GM12878 (cell line): ENCODE results near the gene TTC23L. TPM values are rescaled to one million over a fixed set of nuclear protein-coding genes. Genes with fewer than 3 reads are reported as not detected.

Experiments
- ATAC-seq: fragments of 200-7000 bp; cut with Tn5 transposase; 3 replicates; pipeline ENCODE4 v1.9.1; 2020; ENCODE audit warnings: mild to moderate bottlenecking, moderate library complexity
- BruUV-seq: library from RNA; stranded (reverse); fragments of 400-500 nt; replicated peaks from 2 replicates; lab custom pipeline; 2021; lab: Mats Ljungman, UMichigan
- CTCF ChIA-PET: fragments of 300-600 bp; sonication (Branson Sonifier 250); formaldehyde crosslinking; extraction: SDS; loops from one replicate; lab custom pipeline; 2021; ENCODE audit warnings: inconsistent platforms; lab: Yijun Ruan, JAX
- POLR2A ChIA-PET: fragments of 350-600 bp; formaldehyde crosslinking; extraction: SDS; loops from one replicate; lab custom pipeline; 2021; ENCODE audit warnings: inconsistent platforms; lab: Charles Lee
- RAD21 ChIA-PET: fragments of 300-600 bp; sonication (Branson Sonifier 250); formaldehyde crosslinking; loops from one replicate; lab custom pipeline; 2023; ENCODE audit warnings: antibody characterized with exemption; ENCODE audit not compliant: unreplicated experiment; lab: Charles Lee
- SMC1A ChIA-PET: fragments of 300-600 bp; sonication (Branson Sonifier 250); formaldehyde crosslinking; loops from one replicate; lab custom pipeline; 2023; ENCODE audit not compliant: unreplicated experiment, uncharacterized antibody; lab: Charles Lee
- DNase-seq: peaks from one replicate; pipeline ENCODE4 v3.0.0-alpha.2; 2011; ENCODE audit warnings: low read depth, low spot score
- FAIRE-seq: peaks from 3 replicates; lab custom pipeline; 2011; peaks lifted over from hg19 to GRCh38; lab: Jason Lieb, UNC
- H2AFZ ChIP-seq: 2 replicates; pipeline ENCODE4 v1.6.0; 2011; ENCODE audit warnings: low read depth, low read length, control low read depth; ENCODE audit not compliant: control insufficient read depth
- H3K27ac ChIP-seq: 2 replicates; pipeline ENCODE4 v1.5.1; 2011; ENCODE audit warnings: control low read depth; ENCODE audit not compliant: control insufficient read depth, insufficient read depth
- H3K27me3 ChIP-seq, 2 experiments: replicated peaks in 1 of 2; 2 replicates each; pipeline versions ENCODE4 v1.6.0 to v1.6.1; 2011; ENCODE audit warnings: low read length in 1 of 2; ENCODE audit not compliant: control insufficient read depth in 2 of 2, insufficient read depth in 2 of 2
- H3K36me3 ChIP-seq, 2 experiments: 2 replicates each; pipeline ENCODE4 v1.5.1; 2011; ENCODE audit warnings: low read length in 1 of 2; ENCODE audit not compliant: control insufficient read depth in 2 of 2, insufficient read depth in 2 of 2
- H3K4me1 ChIP-seq: 2 replicates; pipeline ENCODE4 v1.6.1; 2011; ENCODE audit warnings: mild to moderate bottlenecking, low read length, moderate library complexity, mixed read lengths; ENCODE audit not compliant: control insufficient read depth, insufficient read depth
- H3K4me2 ChIP-seq: 2 replicates; pipeline ENCODE4 v1.6.0; 2011; ENCODE audit warnings: control low read depth; ENCODE audit not compliant: control insufficient read depth, insufficient read depth
- H3K4me3 ChIP-seq: fragments of 200-600 bp; sonication (generic); 2 replicates; pipeline ENCODE4 v1.5.1; 2016
- H3K79me2 ChIP-seq: 2 replicates; pipeline ENCODE4 v1.6.0; 2011; ENCODE audit warnings: low read length; ENCODE audit not compliant: control insufficient read depth, insufficient read depth
- H3K9ac ChIP-seq: 2 replicates; pipeline ENCODE4 v1.8.0; 2011; ENCODE audit warnings: low read length, control low read depth, mixed read lengths; ENCODE audit not compliant: control insufficient read depth, insufficient read depth
- H3K9me3 ChIP-seq: replicated peaks from 3 replicates; pipeline ENCODE4 v1.5.1; 2011; ENCODE audit warnings: mild to moderate bottlenecking, low read length; ENCODE audit not compliant: control insufficient read depth, insufficient read depth
- H4K20me1 ChIP-seq: 2 replicates; pipeline ENCODE4 v1.6.0; 2011; ENCODE audit not compliant: control insufficient read depth, insufficient read depth
- CEBPB ChIP-seq, 2 experiments: fragments of 150-350 bp in 1 of 2; IDR thresholded peaks; 2 replicates each; pipeline ENCODE4 v1.6.1; 2012 to 2014; ENCODE audit warnings: low read depth in 2 of 2, low read length in 2 of 2, borderline replicate concordance in 1 of 2, inconsistent platforms in 1 of 2
- EZH2 ChIP-seq: IDR thresholded peaks from 2 replicates; pipeline ENCODE4 v1.6.1; 2012; ENCODE audit warnings: low read depth, mild to moderate bottlenecking, control low read depth, inconsistent platforms, low read length, borderline replicate concordance; ENCODE audit not compliant: control insufficient read depth
- MXI1 ChIP-seq: fragments of 150-350 bp; IDR thresholded peaks from 2 replicates; pipeline ENCODE4 v1.6.1; 2011; ENCODE audit warnings: low read depth, mild to moderate bottlenecking, inconsistent platforms, low read length, improper control_type of control experiment
- NRF1 ChIP-seq: conservative IDR thresholded peaks from 2 replicates; pipeline ENCODE4 v1.6.1; 2011; ENCODE audit warnings: mild to moderate bottlenecking, low read depth, low read length, improper control_type of control experiment
- PRDM15 ChIP-seq: fragments of 450-650 bp; formaldehyde crosslinking; IDR thresholded peaks from 2 replicates; pipeline ENCODE4 v1.4.0; 2020; ENCODE audit warnings: mild to moderate bottlenecking, moderate library complexity
- TCF7 ChIP-seq: IDR thresholded peaks from 2 replicates; pipeline ENCODE4 v1.6.1; 2014; ENCODE audit warnings: antibody characterized with exemption, borderline replicate concordance
- ZNF274 ChIP-seq: IDR thresholded peaks from one replicate; pipeline ENCODE4 v1.8.0; 2011; ENCODE audit not compliant: insufficient read length, insufficient read depth
- ZNF622 ChIP-seq: fragments of 450-650 bp; IDR thresholded peaks from 2 replicates; pipeline ENCODE4 v1.6.1; 2017; ENCODE audit warnings: mild to moderate bottlenecking, inconsistent platforms
- WGBS: methylation state at CpG from one replicate; pipeline ENCODE4 v1.1.6; 2016; ENCODE audit warnings: low lambda C conversion rate; ENCODE audit not compliant: insufficient replicate concordance, insufficient coverage; ENCODE audit errors: missing lambda C conversion rate; 5-methylcytosine and 5-hydroxymethylcytosine counted together
- in situ Hi-C: fragments of 300-500 bp; cut with MboI; formaldehyde crosslinking; loops from 9 replicates; pipeline ENCODE4 v1.14.3; 2018; ENCODE audit warnings: mixed read lengths
- intact Hi-C: fragments of 100-400 bp; cut with micrococcal nuclease; formaldehyde crosslinking; loops from one replicate; pipeline ENCODE4 v1.14.2; 2022; ENCODE audit not compliant: unreplicated experiment
- polyA plus RNA-seq, 11 experiments: library from polyadenylated mRNA; depleted of rRNA in 4 of 11; unstranded in 6 of 11; stranded (reverse) in 5 of 11; fragments of >200 nt; fragmentation: Nextera tagmentation in 4 of 11; fragmentation: Illumina TruSeq in 1 of 11; extraction: Ambion mirVana in 4 of 11; extraction: Trizol in 1 of 11; gene quantifications; 1 replicate in 1 of 11; 2 replicates in 10 of 11; pipeline versions ENCODE4 v1.2.1 to v1.2.3, GENCODE V29; 2011 to 2016; ENCODE audit warnings: inconsistent platforms in 2 of 11, missing spikeins in 2 of 11, low read depth in 1 of 11
- total RNA-seq, 4 experiments: library from RNA; depleted of rRNA in 3 of 4; stranded (reverse); fragments of >200 nt in 3 of 4; fragmentation: Illumina TruSeq in 1 of 4; extraction: Trizol in 1 of 4; gene quantifications; 2 replicates each; pipeline versions ENCODE4 v1.2.1 to v1.2.3, GENCODE V29; 2013 to 2021
- TF ChIP-seq, protein P1 (sequence below): IDR thresholded peaks from 2 replicates; pipeline ENCODE4 v1.6.1; 2012; ENCODE audit warnings: low read length, inconsistent platforms

Gene TTC23L
- total and polyA plus RNA-seq, 10 of the 15 experiments (the other 5 are each of a cell fraction or from before 2014, with no cell fraction given): 0.09 to 0.34 TPM; not detected in 8

GRCh38 chr5:34835664-34836063, 3.3 kb upstream of the TTC23L start (continued):
- no peak for TF ChIP-seq ZNF274
- TF ChIP-seq NRF1: no peak
- no peak for TF ChIP-seq EZH2
- no peak for TF ChIP-seq CEBPB (IDR thresholded peaks at IDR 0.05; ENCODE audit: borderline replicate concordance in 1 of 2, low read depth in 2 of 2, low read length in 2 of 2)
- TF ChIP-seq ZNF622: no peak

GRCh38 chr5:34841816-34842215, 2.9 kb downstream of the TTC23L start:
- intact Hi-C loops (no loop called here), in situ Hi-C loops (no loop called here)
- POLR2A ChIA-PET: no interaction called here
- H2AFZ ChIP-seq: no peak overlapping the region
- BruUV-seq: no TSS peak
- SMC1A ChIA-PET: no interaction called here
- RAD21 ChIA-PET: no interaction called here
- peaks cover 5% of the 10 kb centered on the region for H3K4me1 ChIP-seq
- no peaks in the 10 kb centered on the region for H3K36me3 ChIP-seq
- no peak for FAIRE-seq
- no peak overlapping the region for H3K4me2 ChIP-seq
- no peaks in the 10 kb centered on the region for H3K27me3 ChIP-seq
- H3K9ac ChIP-seq: no peak overlapping the region
- no peak overlapping the region for H3K27ac ChIP-seq
- DNase-seq: no peak
- CTCF ChIA-PET: no interaction called here
- TF ChIP-seq TCF7: no peak
- no peaks in the 10 kb centered on the region for H4K20me1 ChIP-seq
- H3K9me3 ChIP-seq: no peaks in the 10 kb centered on the region
- ATAC-seq: no peak
- H3K79me2 ChIP-seq: no peaks in the 10 kb centered on the region
- no peak overlapping the region for H3K4me3 ChIP-seq
- 56% methylated on average over 2 of the region's 2 CpGs for WGBS

DNA sequence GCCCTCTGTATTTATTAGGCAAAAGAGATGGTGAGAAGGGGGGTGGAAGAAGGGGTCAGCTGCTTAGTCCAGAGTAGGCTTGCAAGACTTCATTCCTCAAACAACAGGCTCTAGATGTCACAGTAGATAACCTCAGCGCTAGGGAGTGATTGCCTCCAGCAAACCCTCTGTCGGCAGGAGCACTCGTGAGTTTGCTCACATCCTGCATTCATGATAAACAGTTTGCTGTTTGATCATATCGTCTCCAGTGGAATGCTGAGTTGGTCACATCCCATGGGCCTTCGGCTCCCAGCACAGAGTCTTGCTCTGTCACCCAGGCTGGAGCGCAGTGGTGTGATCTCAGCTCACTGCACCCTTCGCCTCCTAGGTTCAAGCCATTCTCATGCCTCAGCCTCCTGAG, 3.6 kb downstream of the TTC23L start:
- in situ Hi-C loops: no loop called here
- no peak for DNase-seq
- Histone ChIP-seq H3K9ac (no peak overlapping the region), H3K36me3 (no peaks in the 10 kb centered on the region), H4K20me1 (no peaks in the 10 kb centered on the region), H3K4me3 (no peak overlapping the region), H3K4me1 (peaks cover 5% of the 10 kb centered on the region), H3K27me3 (no peaks in the 10 kb centered on the region), H3K27ac (no peak overlapping the region), H3K4me2 (no peak overlapping the region), H2AFZ (no peak overlapping the region), H3K79me2 (no peaks in the 10 kb centered on the region), H3K9me3 (no peaks in the 10 kb centered on the region)
- intact Hi-C loops: no loop called here
- 75% methylated on average over 7 of the region's 7 CpGs for WGBS
- no TSS peak for BruUV-seq
- ChIA-PET RAD21 (no interaction called here), POLR2A (no interaction called here), SMC1A (interaction anchor here (2.3 kb wide), 1 partner anchor 8 kb away, joined by 5 read pairs; no protein-coding TSS in a partner anchor), CTCF (no interaction called here)
- FAIRE-seq: no peak
- ATAC-seq: no peak
- TF ChIP-seq, protein P1, sequence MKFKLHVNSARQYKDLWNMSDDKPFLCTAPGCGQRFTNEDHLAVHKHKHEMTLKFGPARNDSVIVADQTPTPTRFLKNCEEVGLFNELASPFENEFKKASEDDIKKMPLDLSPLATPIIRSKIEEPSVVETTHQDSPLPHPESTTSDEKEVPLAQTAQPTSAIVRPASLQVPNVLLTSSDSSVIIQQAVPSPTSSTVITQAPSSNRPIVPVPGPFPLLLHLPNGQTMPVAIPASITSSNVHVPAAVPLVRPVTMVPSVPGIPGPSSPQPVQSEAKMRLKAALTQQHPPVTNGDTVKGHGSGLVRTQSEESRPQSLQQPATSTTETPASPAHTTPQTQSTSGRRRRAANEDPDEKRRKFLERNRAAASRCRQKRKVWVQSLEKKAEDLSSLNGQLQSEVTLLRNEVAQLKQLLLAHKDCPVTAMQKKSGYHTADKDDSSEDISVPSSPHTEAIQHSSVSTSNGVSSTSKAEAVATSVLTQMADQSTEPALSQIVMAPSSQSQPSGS: no peak
- no peak for TF ChIP-seq CEBPB (IDR thresholded peaks at IDR 0.05; ENCODE audit: borderline replicate concordance in 1 of 2, low read depth in 2 of 2, low read length in 2 of 2)
- no peak for TF ChIP-seq MXI1
- TF ChIP-seq PRDM15: no peak
